Melanocyte of skin (primary cell): ENCODE results near the gene DAPL1. TPM values are rescaled to one million over a fixed set of nuclear protein-coding genes. Genes with fewer than 3 reads are reported as not detected.

Experiments
- total RNA-seq, 2 donors: library from RNA; depleted of rRNA; stranded (reverse); fragments of >200 nt; gene quantifications; 2 replicates each; pipeline ENCODE4 v1.2.3, GENCODE V29; 2012

The DAPL1 gene, protein sequence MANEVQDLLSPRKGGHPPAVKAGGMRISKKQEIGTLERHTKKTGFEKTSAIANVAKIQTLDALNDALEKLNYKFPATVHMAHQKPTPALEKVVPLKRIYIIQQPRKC
- total RNA-seq, result 10 to 100 TPM in 1 of 2 donors, 1 to 10 TPM in 1; 1.3 to 11.7 TPM

DNA sequence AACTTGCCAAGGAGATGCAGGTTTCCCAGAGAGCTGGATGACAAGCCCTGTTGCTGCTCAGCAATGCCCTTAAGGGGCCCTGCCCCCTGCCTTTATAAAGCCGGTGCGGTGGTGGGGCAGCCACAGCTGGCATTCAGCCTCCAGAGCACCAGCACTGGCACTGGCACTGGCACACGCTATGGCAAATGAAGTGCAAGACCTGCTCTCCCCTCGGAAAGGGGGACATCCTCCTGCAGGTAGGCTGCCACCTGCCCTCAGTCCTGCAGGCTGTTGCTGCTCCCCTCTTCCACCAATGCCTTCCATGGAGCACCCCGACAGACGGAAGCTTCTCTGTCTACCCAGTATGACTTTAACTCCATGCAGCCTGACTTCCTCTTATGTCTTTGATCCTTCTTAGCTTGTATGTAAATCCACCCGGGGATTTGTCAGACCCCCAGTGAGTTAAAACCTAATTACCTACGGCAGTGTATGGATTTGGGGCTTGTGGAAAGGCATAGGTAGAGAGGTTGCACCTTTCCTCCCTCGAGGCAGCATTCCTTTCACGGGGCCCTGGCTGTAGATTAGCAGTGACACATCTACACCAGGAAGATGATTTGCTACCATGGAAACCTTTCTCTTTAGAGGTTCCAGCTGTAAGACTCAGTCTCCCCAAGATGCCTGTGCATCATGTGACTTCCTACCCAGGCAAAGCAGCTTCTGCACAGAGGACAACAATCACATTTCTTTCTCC is at the start of gene DAPL1:
TSS of gene DAPL1 (plus strand) at position 123 of the 730 bp plus-strand sequence. CDS start at position 179, 56 bp downstream.

Other genes with a start within 250 kb of the DAPL1 start
- gene TANC1, start 173.3 kb downstream of the DAPL1 start, total RNA-seq, result 10 to 100 TPM; 50.2 to 72.9 TPM